Fibroblast of lung (primary cell): ENCODE measurements around the gene DENND5B. TPM values are rescaled to one million over a fixed set of nuclear protein-coding genes. Genes with fewer than 3 reads are reported as not detected.

Experiments used
- DNase-seq, 2 donors: peaks; one replicate each; pipeline versions ENCODE4 v3.0.0 to v3.0.0-alpha.2; 2010; ENCODE audit warnings: low read depth in 2 of 2
- H2AFZ ChIP-seq: 2 replicates; pipeline ENCODE4 v1.5.1; 2012; ENCODE audit warnings: low read length, control low read depth, inconsistent platforms
- H3K27ac ChIP-seq: 2 replicates; pipeline ENCODE4 v1.5.1; 2011; ENCODE audit warnings: low read length, control low read depth; ENCODE audit not compliant: insufficient read depth
- H3K27me3 ChIP-seq: 2 replicates; pipeline ENCODE4 v1.5.1; 2011; ENCODE audit warnings: mild to moderate bottlenecking, low read length; ENCODE audit not compliant: control insufficient read depth, insufficient read depth
- H3K36me3 ChIP-seq: 2 replicates; pipeline ENCODE4 v1.5.1; 2011; ENCODE audit warnings: low read length; ENCODE audit not compliant: control insufficient read depth, insufficient read depth
- H3K4me1 ChIP-seq: 2 replicates; pipeline ENCODE4 v1.5.1; 2011; ENCODE audit warnings: low read length; ENCODE audit not compliant: control insufficient read depth, insufficient read depth; ENCODE audit errors: extremely low read depth
- H3K4me2 ChIP-seq: 2 replicates; pipeline ENCODE4 v1.5.1; 2011; ENCODE audit warnings: low read length, control low read depth; ENCODE audit not compliant: insufficient read depth; ENCODE audit errors: extremely low read depth
- H3K4me3 ChIP-seq, 4 experiments: fragments of 200-600 bp in 1 of 4; sonication (generic) in 1 of 4; replicated peaks in 1 of 4; 2 replicates each; pipeline ENCODE4 v1.5.1; 2011 to 2016; ENCODE audit warnings: low read length in 4 of 4, low read depth in 3 of 4, mild to moderate bottlenecking in 3 of 4, control low read depth in 2 of 4, inconsistent platforms in 1 of 4, mixed read lengths in 1 of 4; ENCODE audit not compliant: insufficient read depth in 1 of 4; ENCODE audit errors: control extremely low read depth in 1 of 4
- H3K79me2 ChIP-seq: 2 replicates; pipeline ENCODE4 v1.5.1; 2012; ENCODE audit warnings: mild to moderate bottlenecking, low read length, inconsistent platforms; ENCODE audit not compliant: control insufficient read depth, insufficient read depth
- H3K9ac ChIP-seq: 2 replicates; pipeline ENCODE4 v1.5.1; 2011; ENCODE audit warnings: mild to moderate bottlenecking, low read length, control low read depth; ENCODE audit not compliant: insufficient read depth
- H3K9me3 ChIP-seq: 2 replicates; pipeline ENCODE4 v1.5.1; 2012; ENCODE audit warnings: low read depth, low read length; ENCODE audit not compliant: control insufficient read depth, insufficient read depth
- H4K20me1 ChIP-seq: 2 replicates; pipeline ENCODE4 v1.5.1; 2011; ENCODE audit warnings: low read length; ENCODE audit not compliant: control insufficient read depth, insufficient read depth; ENCODE audit errors: extremely low read depth
- CTCF ChIP-seq, 2 donors: IDR thresholded peaks in 1 of 2; conservative IDR thresholded peaks in 1 of 2; 1 replicate in 1 of 2; 2 replicates in 1 of 2; pipeline ENCODE4 v1.5.1; 2011 to 2012; ENCODE audit warnings: low read length in 2 of 2, control low read depth in 1 of 2, inconsistent platforms in 1 of 2, low read depth in 1 of 2, mild to moderate bottlenecking in 1 of 2
- EZH2 ChIP-seq: IDR thresholded peaks from 2 replicates; pipeline ENCODE4 v1.5.1; 2012; ENCODE audit warnings: low read length, control low read depth, mild to moderate bottlenecking; ENCODE audit errors: missing control alignments
- polyA plus RNA-seq, 2 donors: library from polyadenylated mRNA; depleted of rRNA in 1 of 2; stranded (reverse) in 1 of 2; unstranded in 1 of 2; fragments of >200 nt; gene quantifications; 2 replicates each; pipeline ENCODE4 v1.2.1, GENCODE V29; 2011 to 2012; ENCODE audit warnings: missing spikeins in 1 of 2
- total RNA-seq: library from RNA; depleted of rRNA; stranded (reverse); fragments of >200 nt; gene quantifications from 2 replicates; pipeline ENCODE4 v1.2.1, GENCODE V29; 2014

Gene DENND5B
- total and polyA plus RNA-seq, 2 donors (not counting 1 experiment from before 2014, with no cell fraction given): 5.3 to 6.9 TPM

GRCh38 chr12:31583878-31584277 lies 7.1 kb downstream of the DENND5B start:
- Histone ChIP-seq H3K36me3 (no peaks in the 10 kb centered on the region), H3K79me2 (no peaks in the 10 kb centered on the region), H3K4me3 (no peak overlapping the region)

GRCh38 chr12:31582155-31582554 lies 8.8 kb downstream of the DENND5B start:
- H3K9ac ChIP-seq: no peak overlapping the region
- H3K79me2 ChIP-seq: no peaks in the 10 kb centered on the region
- no peak overlapping the region for H2AFZ ChIP-seq
- no peak overlapping the region for H3K4me3 ChIP-seq
- TF ChIP-seq EZH2 (no peak), CTCF (conservative IDR thresholded peaks at IDR 0.05 in 1 of 2, IDR thresholded peaks at IDR 0.05 in 1 of 2; ENCODE audit: low read depth in 1 of 2, low read length in 2 of 2) (no peak)
- no peak overlapping the region for H3K4me2 ChIP-seq
- DNase-seq: peak in 1 of 2 donors; percentile 77
- no peak overlapping the region for H3K27ac ChIP-seq
- H3K9me3 ChIP-seq: no peaks in the 10 kb centered on the region
- H3K4me1 ChIP-seq: peaks cover 3% of the 10 kb centered on the region
- H4K20me1 ChIP-seq: no peaks in the 10 kb centered on the region
- H3K27me3 ChIP-seq: no peaks in the 10 kb centered on the region
- no peaks in the 10 kb centered on the region for H3K36me3 ChIP-seq

More at GRCh38 chr12:31583878-31584277, 7.1 kb downstream of the DENND5B start:
- no peaks in the 10 kb centered on the region for H4K20me1 ChIP-seq
- H3K4me1 ChIP-seq: peaks cover 3% of the 10 kb centered on the region
- H2AFZ ChIP-seq: no peak overlapping the region
- H3K27me3 ChIP-seq: no peaks in the 10 kb centered on the region
- TF ChIP-seq EZH2 (no peak), CTCF (conservative IDR thresholded peaks at IDR 0.05 in 1 of 2, IDR thresholded peaks at IDR 0.05 in 1 of 2; ENCODE audit: low read depth in 1 of 2, low read length in 2 of 2) (no peak)
- no peak overlapping the region for H3K9ac ChIP-seq
- H3K9me3 ChIP-seq: no peaks in the 10 kb centered on the region
- no peak overlapping the region for H3K4me2 ChIP-seq
- H3K27ac ChIP-seq: no peak overlapping the region
- DNase-seq: no peak

GRCh38 chr12:31578632-31579031 lies 12.3 kb downstream of the DENND5B start:
- no peaks in the 10 kb centered on the region for H4K20me1 ChIP-seq
- no peaks in the 10 kb centered on the region for H3K36me3 ChIP-seq
- no peak for TF ChIP-seq EZH2
- no peak for TF ChIP-seq CTCF (conservative IDR thresholded peaks at IDR 0.05 in 1 of 2, IDR thresholded peaks at IDR 0.05 in 1 of 2; ENCODE audit: low read depth in 1 of 2, low read length in 2 of 2)
- no peak overlapping the region for H3K27ac ChIP-seq
- no peaks in the 10 kb centered on the region for H3K27me3 ChIP-seq
- no peaks in the 10 kb centered on the region for H3K9me3 ChIP-seq
- H3K4me2 ChIP-seq: no peak overlapping the region
- H3K79me2 ChIP-seq: no peaks in the 10 kb centered on the region
- DNase-seq: peak; percentile 64 to 75
- no peak overlapping the region for H3K9ac ChIP-seq
- H3K4me1 ChIP-seq: peaks cover 2% of the 10 kb centered on the region
- H3K4me3 ChIP-seq: no peak overlapping the region
- H2AFZ ChIP-seq: no peak overlapping the region
